ENCODE data around the gene SLC24A4.

Gene SLC24A4

DNA sequence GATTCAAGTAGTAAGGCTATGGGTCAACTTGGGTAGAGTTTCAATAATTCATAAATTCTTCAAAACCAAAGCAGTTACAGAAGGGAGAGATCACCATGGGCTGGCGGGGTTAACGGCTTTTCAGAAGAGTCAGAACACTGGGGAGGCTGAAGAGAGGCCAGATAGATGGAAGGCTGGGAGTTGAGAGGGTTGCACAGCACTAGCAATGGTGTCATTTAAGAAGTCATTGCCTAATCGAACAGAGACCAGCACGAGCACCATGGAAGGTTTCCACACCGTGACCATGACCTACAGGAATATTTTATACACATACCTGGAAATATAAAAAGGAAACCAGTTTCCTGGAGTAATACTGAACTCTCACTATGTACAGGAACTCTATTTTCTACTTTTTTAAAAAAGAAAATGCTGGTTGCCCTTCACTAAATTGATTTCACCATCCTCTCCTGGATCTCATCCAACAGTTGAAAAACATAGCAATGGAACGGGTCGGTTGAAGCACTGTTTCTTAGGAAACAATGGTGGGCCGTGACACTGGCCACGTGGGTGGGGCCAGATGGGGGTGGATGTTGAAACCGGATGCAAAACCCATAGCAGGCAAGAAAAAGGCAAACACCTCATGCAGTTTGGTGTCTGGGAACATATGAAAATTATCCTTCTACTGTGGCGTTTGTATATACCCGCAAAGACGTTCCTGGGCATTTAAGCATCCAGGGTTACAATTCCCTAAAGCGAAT, 152.7 kb downstream of the SLC24A4 start:
- DNase-seq (ENCODE audit: low read depth) = no peak

- DNase-seq (ENCODE audit: low read depth) = no peak
These were observed 157.9 kb downstream of the SLC24A4 start for GRCh38 chr14:92480856-92481255.

- DNase-seq (ENCODE audit: low read depth) = no peak
These were observed 158.4 kb downstream of the SLC24A4 start for GRCh38 chr14:92481386-92481785.

GRCh38 chr14:92481811-92482555, 159.0 kb downstream of the SLC24A4 start:
- no peak for DNase-seq (ENCODE audit: low read depth)

DNA sequence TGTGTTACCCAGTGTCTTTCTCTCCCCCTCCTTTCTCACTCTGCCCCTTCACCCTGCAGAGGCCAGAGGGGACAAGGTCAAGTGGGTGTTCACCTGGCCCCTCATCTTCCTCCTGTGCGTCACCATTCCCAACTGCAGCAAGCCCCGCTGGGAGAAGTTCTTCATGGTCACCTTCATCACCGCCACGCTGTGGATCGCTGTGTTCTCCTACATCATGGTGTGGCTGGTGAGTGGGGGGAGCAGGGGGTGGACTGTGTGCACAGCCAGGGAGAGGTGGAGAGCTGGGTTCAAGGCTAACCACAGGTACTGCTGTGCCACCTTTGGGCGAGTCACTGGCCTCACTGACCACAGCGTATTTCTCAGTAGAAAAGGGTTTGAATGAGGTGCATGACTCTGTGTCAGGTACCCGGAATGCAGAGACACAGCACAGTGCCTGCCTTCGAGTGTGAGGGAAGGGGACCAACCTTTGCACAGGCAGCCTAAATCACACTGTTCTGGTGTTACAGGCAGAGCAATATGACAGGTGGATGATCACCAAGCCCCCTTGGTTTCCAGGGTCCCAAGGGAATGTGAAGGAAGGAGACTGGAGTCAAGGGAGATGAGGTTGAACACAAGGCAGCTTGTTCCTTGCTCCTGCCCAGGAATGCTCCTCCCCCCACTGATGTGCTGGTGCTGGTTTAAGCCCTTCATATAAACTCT, 159.8 kb downstream of the SLC24A4 start:
- no peak for DNase-seq (ENCODE audit: low read depth)

GRCh38 chr14:92484132-92484823, 161.3 kb downstream of the SLC24A4 start:
- DNase-seq (ENCODE audit: low read depth) = no peak

GRCh38 chr14:92486881-92487280, 163.9 kb downstream of the SLC24A4 start:
- no peak for DNase-seq (ENCODE audit: low read depth)

GRCh38 chr14:92487513-92488133, 164.7 kb downstream of the SLC24A4 start:
- no peak for DNase-seq (ENCODE audit: low read depth)

DNA sequence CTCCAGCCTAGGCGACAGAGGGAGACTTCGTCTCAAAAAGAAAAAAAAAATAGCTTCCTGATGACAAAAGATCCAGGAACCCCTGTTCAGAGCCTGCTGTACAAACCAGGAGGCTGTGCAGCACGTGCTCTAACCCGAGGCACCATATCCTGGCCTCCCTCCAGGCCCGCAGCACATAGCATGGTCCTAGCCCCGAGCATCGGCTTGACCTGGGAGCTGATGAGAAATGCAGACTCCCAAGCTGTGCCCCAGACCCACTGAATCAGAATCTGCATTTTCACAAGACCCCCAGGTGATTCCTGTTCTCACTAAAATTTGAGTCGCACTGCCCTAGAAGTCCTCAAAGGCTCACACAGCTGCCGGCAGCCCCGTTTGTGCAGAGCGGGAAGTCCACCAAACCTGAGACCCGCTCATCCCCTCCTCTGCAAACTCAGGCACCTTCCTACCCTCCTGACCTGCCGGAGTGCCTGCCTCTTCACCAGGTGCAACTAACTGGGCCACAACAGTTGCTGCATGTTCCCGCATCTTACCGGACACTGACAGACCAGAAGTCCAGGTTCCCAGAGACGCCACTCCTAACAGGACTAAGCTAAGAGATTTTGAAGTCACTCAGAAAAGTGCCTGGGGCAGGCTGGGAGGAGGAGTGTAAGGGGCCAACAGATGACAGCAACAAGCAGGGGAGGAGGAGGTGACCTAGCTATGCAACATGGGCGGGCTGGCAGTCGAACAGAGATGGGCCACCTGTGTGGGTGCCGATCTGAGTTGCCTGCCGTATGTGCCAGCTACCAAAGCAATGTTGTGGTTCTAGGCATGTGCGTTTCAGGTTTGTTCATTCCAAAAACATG, 166.7 kb downstream of the SLC24A4 start:
- no peak for DNase-seq (ENCODE audit: low read depth)

DNA sequence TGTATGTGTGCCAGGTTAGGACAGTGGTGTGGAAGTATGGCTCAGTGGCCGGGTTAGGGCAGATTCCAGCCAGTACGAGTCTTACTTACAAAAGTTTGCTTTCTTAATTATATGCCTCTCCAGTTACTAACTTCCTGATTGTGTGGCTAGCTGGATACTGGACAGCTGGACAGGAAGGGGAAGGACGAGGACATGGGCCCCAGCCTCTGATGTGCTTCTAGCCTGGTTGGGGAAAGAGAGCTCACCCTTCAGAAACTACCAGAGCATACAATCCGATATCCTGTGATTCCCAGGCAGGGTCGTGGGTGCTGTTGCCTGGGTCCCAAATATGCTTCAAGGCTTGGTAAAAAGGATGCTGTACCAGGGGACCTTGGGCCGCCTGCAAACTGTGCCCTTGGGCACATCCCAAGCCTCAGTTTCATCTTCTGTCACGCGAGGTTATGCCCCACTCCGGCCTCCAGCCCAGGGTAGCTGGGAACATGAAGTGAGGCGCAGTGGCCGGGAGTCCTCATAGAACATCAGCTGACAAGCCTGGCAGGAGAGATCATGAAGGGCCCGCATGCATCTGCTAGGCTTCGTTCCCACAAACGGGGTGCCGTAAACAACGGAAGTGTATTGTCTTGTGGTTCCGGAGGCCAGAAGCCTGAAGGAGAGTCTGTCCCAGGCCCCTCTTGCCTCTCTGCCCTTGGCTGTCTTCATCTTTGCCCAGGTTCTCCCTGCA, 167.4 kb downstream of the SLC24A4 start:
- DNase-seq (ENCODE audit: low read depth) = no peak

- DNase-seq (ENCODE audit: low read depth) = no peak
These were observed 168.8 kb downstream of the SLC24A4 start for GRCh38 chr14:92491782-92492181.

DNA sequence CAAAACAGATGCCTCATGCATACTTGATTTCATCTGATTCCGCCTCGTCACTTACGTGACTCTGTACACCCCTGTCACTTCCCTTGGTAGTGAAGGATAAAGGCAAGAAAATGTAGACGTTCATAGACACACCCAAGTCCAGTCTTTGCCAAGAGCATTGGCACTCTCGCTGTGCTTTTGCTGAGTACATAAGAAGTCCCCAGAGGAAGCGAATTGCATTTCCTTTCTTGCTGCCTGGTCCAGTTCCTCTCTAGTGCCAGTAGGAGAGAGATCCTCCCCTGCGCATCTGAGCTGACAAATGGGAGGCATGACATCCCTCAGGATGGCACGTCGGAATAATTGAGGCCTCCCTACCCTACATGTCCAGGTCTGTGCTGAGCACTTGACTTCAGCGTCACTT, 169.3 kb downstream of the SLC24A4 start:
- no peak for DNase-seq (ENCODE audit: low read depth)

GRCh38 chr14:92493024-92493423, 170.1 kb downstream of the SLC24A4 start:
- DNase-seq (ENCODE audit: low read depth) = no peak

DNA sequence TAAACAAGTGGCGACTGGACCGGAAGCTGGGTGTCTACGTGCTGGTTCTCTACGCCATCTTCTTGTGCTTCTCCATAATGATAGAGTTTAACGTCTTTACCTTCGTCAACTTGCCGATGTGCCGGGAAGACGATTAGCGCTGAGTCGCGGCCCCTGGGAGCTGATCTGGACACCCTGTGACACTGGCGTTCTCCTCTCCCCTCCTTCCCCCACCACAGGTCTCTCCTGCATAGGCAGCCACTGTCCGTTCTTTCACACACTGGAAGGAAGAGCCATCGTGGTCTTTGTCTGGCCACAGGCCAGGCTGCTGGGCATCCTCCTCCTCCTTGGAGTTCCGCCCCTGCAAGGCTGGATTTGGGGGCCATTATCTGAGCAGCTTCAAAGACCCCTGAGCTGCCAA, 170.5 kb downstream of the SLC24A4 start:
- no peak for DNase-seq (ENCODE audit: low read depth)

- no peak for DNase-seq (ENCODE audit: low read depth)
These were observed 171.5 kb downstream of the SLC24A4 start for GRCh38 chr14:92494512-92494911.

DNA sequence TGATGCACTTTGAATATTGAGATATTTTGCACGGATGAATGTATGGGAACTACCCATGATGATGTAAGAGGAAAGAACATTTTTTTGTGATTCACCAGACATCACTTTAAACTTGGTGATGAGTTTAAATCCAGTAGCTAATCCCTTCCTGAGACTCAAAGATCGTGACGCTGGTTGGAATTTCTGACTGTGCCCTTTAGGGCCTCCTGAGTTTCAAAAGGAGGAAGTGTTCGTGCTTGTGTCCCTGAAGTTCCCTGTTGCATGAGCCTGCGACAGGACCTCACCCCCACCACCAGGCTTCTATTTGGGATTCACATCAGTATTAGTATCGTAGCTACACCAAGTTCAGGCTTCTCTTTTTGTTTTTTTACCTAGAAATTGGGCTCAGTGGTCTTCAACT, 172.1 kb downstream of the SLC24A4 start:
- DNase-seq (ENCODE audit: low read depth) = no peak

- no peak for DNase-seq (ENCODE audit: low read depth)
These were observed 173.4 kb downstream of the SLC24A4 start for GRCh38 chr14:92496191-92496857.

- DNase-seq (ENCODE audit: low read depth) = no peak
These were observed 174.4 kb downstream of the SLC24A4 start for GRCh38 chr14:92497391-92497790.

- DNase-seq (ENCODE audit: low read depth) = no peak
These were observed 176.3 kb downstream of the SLC24A4 start for GRCh38 chr14:92499234-92499633.

GRCh38 chr14:92500491-92500941, 177.6 kb downstream of the SLC24A4 start:
- DNase-seq (ENCODE audit: low read depth) = no peak

All from stimulated activated CD8-positive, alpha-beta memory T cell treated with anti-CD3 and anti-CD28 coated beads, Interleukin-4, amount 100 ng/mL, for 24 hours (primary cell).